Neutrophil (primary cell): ENCODE results near the gene PSKH1.

Experiments used
- H3K27ac ChIP-seq: fragments of 200-600 bp; sonication (generic); 2 replicates; pipeline ENCODE4 v1.5.1; 2016; ENCODE audit warnings: mild to moderate bottlenecking, moderate library complexity
- H3K27me3 ChIP-seq: fragments of 200-600 bp; sonication (generic); 2 replicates; pipeline ENCODE4 v1.6.0; 2016; ENCODE audit warnings: mild to moderate bottlenecking
- H3K36me3 ChIP-seq: fragments of 200-600 bp; sonication (generic); 2 replicates; pipeline ENCODE4 v1.5.1; 2017
- H3K4me1 ChIP-seq, 2 experiments: fragments of 200-600 bp in 1 of 2; sonication (generic) in 1 of 2; 1 replicate in 1 of 2; 2 replicates in 1 of 2; pipeline versions ENCODE4 v1.5.1 to v1.6.1; 2013 to 2016; ENCODE audit warnings: low read depth in 1 of 2, low read length in 1 of 2, mild to moderate bottlenecking in 1 of 2, moderate library complexity in 1 of 2; ENCODE audit not compliant: control insufficient read depth in 1 of 2, insufficient read depth in 1 of 2
- H3K4me3 ChIP-seq, 2 experiments: fragments of 200-600 bp in 1 of 2; sonication (generic) in 1 of 2; 1 replicate in 1 of 2; 2 replicates in 1 of 2; pipeline ENCODE4 v1.5.1; 2013 to 2016; ENCODE audit warnings: low read depth in 1 of 2, low read length in 1 of 2, mild to moderate bottlenecking in 1 of 2, moderate library complexity in 1 of 2
- H3K9me3 ChIP-seq: fragments of 200-600 bp; sonication (generic); 2 replicates; pipeline ENCODE4 v1.5.1; 2016
- TF ChIP-seq, protein P1 (sequence below): fragments of 200-600 bp; sonication (generic); IDR thresholded peaks from 2 replicates; pipeline ENCODE4 v1.5.1; 2016; ENCODE audit warnings: antibody characterized with exemption

PSKH1 gene

GRCh38 chr16:67917140-67917851 lies 24.2 kb downstream of the PSKH1 start:
- no peaks in the 10 kb centered on the region for H3K4me1 ChIP-seq
- no peak overlapping the region for H3K4me3 ChIP-seq
- H3K9me3 ChIP-seq = no peaks in the 10 kb centered on the region
- TF ChIP-seq, protein P1, sequence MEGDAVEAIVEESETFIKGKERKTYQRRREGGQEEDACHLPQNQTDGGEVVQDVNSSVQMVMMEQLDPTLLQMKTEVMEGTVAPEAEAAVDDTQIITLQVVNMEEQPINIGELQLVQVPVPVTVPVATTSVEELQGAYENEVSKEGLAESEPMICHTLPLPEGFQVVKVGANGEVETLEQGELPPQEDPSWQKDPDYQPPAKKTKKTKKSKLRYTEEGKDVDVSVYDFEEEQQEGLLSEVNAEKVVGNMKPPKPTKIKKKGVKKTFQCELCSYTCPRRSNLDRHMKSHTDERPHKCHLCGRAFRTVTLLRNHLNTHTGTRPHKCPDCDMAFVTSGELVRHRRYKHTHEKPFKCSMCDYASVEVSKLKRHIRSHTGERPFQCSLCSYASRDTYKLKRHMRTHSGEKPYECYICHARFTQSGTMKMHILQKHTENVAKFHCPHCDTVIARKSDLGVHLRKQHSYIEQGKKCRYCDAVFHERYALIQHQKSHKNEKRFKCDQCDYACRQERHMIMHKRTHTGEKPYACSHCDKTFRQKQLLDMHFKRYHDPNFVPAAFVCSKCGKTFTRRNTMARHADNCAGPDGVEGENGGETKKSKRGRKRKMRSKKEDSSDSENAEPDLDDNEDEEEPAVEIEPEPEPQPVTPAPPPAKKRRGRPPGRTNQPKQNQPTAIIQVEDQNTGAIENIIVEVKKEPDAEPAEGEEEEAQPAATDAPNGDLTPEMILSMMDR = no peak
- peaks cover 46% of the 10 kb centered on the region for H3K36me3 ChIP-seq
- no peaks in the 10 kb centered on the region for H3K27me3 ChIP-seq
- no peak overlapping the region for H3K27ac ChIP-seq

DNA sequence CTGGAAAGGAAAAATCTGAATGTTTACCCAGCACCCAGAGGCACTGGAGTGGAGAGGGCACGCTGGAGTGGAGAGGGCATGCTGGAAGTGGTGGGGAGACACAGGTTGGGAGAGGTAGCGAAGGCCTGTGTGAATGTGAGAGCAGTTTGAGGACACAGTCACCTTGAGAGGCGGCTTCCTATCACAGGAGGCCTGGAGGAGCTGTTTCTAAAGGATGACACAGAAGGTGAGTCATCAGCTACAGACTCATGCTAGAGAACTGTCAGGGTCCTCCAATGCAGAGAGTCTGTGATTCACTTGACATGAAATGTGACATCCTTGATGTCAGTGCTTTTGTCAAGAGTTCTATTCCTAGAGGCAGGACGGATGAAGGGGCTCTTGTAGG lies 24.8 kb downstream of the PSKH1 start:
- H3K27me3 ChIP-seq = no peaks in the 10 kb centered on the region
- no peaks in the 10 kb centered on the region for H3K9me3 ChIP-seq
- no peak overlapping the region for H3K27ac ChIP-seq
- H3K4me1 ChIP-seq = no peaks in the 10 kb centered on the region
- peaks cover 47% of the 10 kb centered on the region for H3K36me3 ChIP-seq
- H3K4me3 ChIP-seq = no peak overlapping the region
- TF ChIP-seq, protein P1 = no peak

DNA sequence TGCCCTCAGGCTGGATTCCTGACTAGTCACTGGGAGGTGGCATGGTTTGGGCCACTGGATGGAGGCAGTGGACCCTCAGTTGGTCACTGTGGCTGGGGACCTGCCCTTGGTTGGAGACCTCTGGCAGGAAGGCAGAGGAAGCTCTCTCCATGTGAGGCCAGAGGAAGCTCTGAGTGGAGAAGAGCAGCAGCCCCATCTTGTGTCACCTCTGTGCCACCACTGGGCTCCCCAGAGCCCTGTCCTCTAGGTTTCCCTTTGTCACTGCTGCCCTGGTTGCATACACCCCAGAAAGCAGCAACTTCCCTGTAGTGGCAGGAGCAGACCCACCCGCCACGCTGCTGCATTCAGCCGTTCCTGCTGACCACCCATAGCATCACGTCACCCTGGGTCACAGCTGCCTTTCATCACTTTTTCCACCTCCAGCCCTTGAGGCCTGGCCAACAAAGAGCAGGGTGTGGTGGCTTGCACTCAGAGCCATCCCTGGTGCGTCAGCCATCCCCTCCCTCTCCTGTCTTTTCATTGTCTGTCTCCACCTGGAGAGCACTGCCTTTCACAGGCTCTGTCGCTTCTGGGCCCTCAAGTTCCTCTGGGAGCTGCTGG lies 26.7 kb downstream of the PSKH1 start:
- Histone ChIP-seq H3K4me1 (no peaks in the 10 kb centered on the region), H3K27me3 (no peaks in the 10 kb centered on the region), H3K9me3 (no peaks in the 10 kb centered on the region), H3K4me3 (no peak overlapping the region), H3K36me3 (peaks cover 59% of the 10 kb centered on the region), H3K27ac (no peak overlapping the region)
- TF ChIP-seq, protein P1 = no peak

GRCh38 chr16:67922221-67922620 lies 29.2 kb downstream of the PSKH1 start:
- no peak overlapping the region for H3K4me3 ChIP-seq

DNA sequence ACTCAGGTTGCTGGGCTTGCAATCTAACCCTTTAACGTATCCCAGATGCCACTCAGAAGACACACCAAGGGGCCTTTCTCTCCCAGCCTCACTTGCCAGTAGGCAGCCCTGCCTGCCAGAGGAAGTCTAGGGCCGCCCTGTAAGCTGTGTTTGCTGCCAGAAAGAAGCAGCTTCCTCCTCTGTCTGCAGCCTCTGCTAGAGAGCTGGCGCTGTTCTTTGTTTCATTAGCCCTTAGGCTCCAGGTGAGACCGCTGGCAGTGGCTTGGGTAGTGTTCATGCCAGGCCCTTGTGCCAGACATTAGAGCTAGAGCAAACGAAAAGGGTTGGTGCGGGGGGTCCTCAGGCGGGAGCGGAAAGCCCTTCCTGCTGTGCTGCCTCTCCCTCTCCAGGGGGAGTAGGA lies 29.7 kb downstream of the PSKH1 start:
- Histone ChIP-seq H3K9me3 (no peaks in the 10 kb centered on the region), H3K4me3 (no peak overlapping the region), H3K27ac (no peak overlapping the region), H3K4me1 (no peaks in the 10 kb centered on the region), H3K27me3 (no peaks in the 10 kb centered on the region), H3K36me3 (peaks cover 55% of the 10 kb centered on the region)
- TF ChIP-seq, protein P1 = no peak

More at GRCh38 chr16:67922221-67922620, 29.2 kb downstream of the PSKH1 start:
- Histone ChIP-seq H3K27me3 (no peaks in the 10 kb centered on the region), H3K27ac (no peak overlapping the region), H3K36me3 (peaks cover 55% of the 10 kb centered on the region), H3K4me1 (no peaks in the 10 kb centered on the region), H3K9me3 (no peaks in the 10 kb centered on the region)
- TF ChIP-seq, protein P1 = no peak
